VCaP (cell line): ENCODE results near the gene ACE.
A peak's percentile ranks its signal among the peaks of the same experiment; 100 is the strongest.

ENCODE experiments used
- H3K27ac ChIP-seq: fragments of 450-650 bp; 2 replicates; pipeline ENCODE4 v1.5.1; 2017
- CTCF ChIP-seq: fragments of 450-650 bp; conservative IDR thresholded peaks from 2 replicates; pipeline ENCODE4 v1.5.1; 2017; ENCODE audit warnings: mild to moderate bottlenecking, moderate library complexity

Gene ACE

GRCh38 chr17:63503341-63503705, 26.5 kb downstream of the ACE start:
- TF ChIP-seq CTCF = no peak
- peak overlapping the region; percentile 99 for H3K27ac ChIP-seq

GRCh38 chr17:63504261-63504660, 27.4 kb downstream of the ACE start:
- H3K27ac ChIP-seq = peak overlapping the region; percentile 99
- no peak for TF ChIP-seq CTCF

- peak overlapping the region; percentile 99 for H3K27ac ChIP-seq
- TF ChIP-seq CTCF = no peak
These were observed 28.5 kb downstream of the ACE start for GRCh38 chr17:63505341-63505740.

GRCh38 chr17:63506627-63507026, 29.8 kb downstream of the ACE start:
- TF ChIP-seq CTCF = no peak
- H3K27ac ChIP-seq = no peak overlapping the region; the same call in 1 of the 2 replicates

GRCh38 chr17:63511331-63511730, 34.5 kb downstream of the ACE start:
- no peak overlapping the region for H3K27ac ChIP-seq
- TF ChIP-seq CTCF = no peak

- no peak overlapping the region for H3K27ac ChIP-seq
- TF ChIP-seq CTCF = no peak
These were observed 35.5 kb downstream of the ACE start for GRCh38 chr17:63512388-63512787.

GRCh38 chr17:63512896-63513644, 36.2 kb downstream of the ACE start:
- TF ChIP-seq CTCF = no peak
- no peak overlapping the region for H3K27ac ChIP-seq
